Peyer's patch (tissue), 4 donors: Measurements from ENCODE around the gene KASH5.

Experiments
- CTCF ChIP-seq, 6 experiments: fragments of 450-650 bp in 4 of 6; fragments of 200-600 bp in 2 of 6; sonication (generic) in 1 of 6; IDR thresholded peaks; one replicate each; pipeline ENCODE4 v1.5.1; 2017 to 2019; ENCODE audit warnings: antibody characterized with exemption in 6 of 6, mild to moderate bottlenecking in 3 of 6, moderate library complexity in 1 of 6
- POLR2A ChIP-seq, 2 donors: fragments of 450-650 bp; IDR thresholded peaks; one replicate each; pipeline ENCODE4 v1.5.1; 2017; ENCODE audit warnings: antibody characterized with exemption in 2 of 2, mild to moderate bottlenecking in 2 of 2, moderate library complexity in 2 of 2

DNA sequence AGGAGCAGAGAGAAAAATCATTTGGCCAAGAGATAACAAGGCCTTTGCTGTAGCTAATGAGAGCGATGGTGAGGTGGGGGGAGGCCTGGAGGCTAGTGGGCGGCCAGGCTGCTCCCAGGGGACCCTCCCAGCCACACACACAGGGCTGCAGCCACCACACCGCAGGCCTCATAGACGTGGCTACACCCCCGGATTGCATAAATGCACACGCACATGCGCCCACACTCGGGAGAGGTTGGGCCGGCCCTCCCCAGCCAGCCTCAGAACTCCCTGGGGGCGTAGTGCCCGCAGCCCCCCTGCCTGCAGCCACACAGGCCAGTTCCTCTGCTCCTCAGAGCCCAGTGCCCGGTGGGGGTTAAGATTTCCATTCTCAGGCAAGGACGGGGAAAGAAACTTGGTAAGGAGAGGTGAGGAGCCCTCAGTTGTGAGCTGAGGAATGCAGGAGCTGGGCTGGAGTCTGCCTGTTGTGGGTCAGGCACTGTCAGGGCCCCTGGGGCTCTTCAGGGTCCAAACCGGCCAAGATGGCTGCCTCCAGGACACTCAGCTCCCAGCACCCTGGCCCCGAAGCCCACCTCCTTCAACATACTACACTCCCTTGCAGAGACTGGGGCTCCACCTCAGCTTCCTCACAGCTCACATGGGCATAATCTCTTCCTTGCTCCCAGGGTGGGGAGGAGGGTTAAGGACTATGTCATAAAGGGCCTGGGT is 27.2 kb downstream of the KASH5 start:
- TF ChIP-seq POLR2A (IDR thresholded peaks at IDR 0.05) (no peak), CTCF (IDR thresholded peaks at IDR 0.05) (no peak)
